ENCODE results near the gene RAB28.

DNA sequence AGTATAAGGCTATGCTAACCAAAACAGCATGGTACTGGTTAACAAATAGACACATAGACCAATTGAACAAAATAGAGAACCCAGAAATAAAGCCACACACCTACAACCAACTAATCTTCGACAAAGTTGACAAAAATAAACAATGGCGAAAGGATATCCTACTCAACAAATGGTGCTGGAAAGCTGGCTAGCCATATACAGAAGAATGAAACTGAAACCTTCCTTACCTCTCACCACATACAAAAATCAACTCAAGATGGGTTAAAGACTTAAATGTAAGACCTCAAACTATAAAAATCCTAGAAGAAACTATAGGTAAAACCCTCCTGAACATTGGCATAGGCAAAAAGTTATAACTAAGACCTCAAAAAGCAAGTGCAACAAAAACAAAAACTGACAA is 47.2 kb downstream of the RAB28 start:
- TF ChIP-seq, protein P1, sequence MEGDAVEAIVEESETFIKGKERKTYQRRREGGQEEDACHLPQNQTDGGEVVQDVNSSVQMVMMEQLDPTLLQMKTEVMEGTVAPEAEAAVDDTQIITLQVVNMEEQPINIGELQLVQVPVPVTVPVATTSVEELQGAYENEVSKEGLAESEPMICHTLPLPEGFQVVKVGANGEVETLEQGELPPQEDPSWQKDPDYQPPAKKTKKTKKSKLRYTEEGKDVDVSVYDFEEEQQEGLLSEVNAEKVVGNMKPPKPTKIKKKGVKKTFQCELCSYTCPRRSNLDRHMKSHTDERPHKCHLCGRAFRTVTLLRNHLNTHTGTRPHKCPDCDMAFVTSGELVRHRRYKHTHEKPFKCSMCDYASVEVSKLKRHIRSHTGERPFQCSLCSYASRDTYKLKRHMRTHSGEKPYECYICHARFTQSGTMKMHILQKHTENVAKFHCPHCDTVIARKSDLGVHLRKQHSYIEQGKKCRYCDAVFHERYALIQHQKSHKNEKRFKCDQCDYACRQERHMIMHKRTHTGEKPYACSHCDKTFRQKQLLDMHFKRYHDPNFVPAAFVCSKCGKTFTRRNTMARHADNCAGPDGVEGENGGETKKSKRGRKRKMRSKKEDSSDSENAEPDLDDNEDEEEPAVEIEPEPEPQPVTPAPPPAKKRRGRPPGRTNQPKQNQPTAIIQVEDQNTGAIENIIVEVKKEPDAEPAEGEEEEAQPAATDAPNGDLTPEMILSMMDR (IDR thresholded peaks at IDR 0.05; ENCODE audit: insufficient read depth, low read depth, low read length), result no peak
- no peak for TF ChIP-seq EZH2 (IDR thresholded peaks at IDR 0.05; ENCODE audit: insufficient read depth, low read length)
